GM18517 (cell line): ENCODE measurements around the gene ITPKB.
"Not testable (repeated sequence)": the region's sequence is repeated elsewhere in the genome, so short reads cannot be mapped to it uniquely, and the experiment has no call there.

Experiments used
- ATAC-seq: cut with Tn5 transposase; IDR thresholded peaks from one replicate; pipeline ENCODE4 v1.9.1; 2021; ENCODE audit warnings: mild to moderate bottlenecking, moderate library complexity; ENCODE audit not compliant: unreplicated experiment

ITPKB gene

GRCh38 chr1:226732856-226733291 is 6.2 kb downstream of the ITPKB start:
- ATAC-seq, result no peak

GRCh38 chr1:226731257-226731893 is 7.7 kb downstream of the ITPKB start:
- ATAC-seq, result no peak

GRCh38 chr1:226730836-226731235 is 8.2 kb downstream of the ITPKB start:
- ATAC-seq, result no peak

- ATAC-seq, result no peak
Measured at GRCh38 chr1:226730071-226730470, 9.0 kb downstream of the ITPKB start.

GRCh38 chr1:226728448-226728847 is 10.6 kb downstream of the ITPKB start:
- ATAC-seq, result no peak

- no peak for ATAC-seq
Measured at GRCh38 chr1:226725897-226726267, 13.2 kb downstream of the ITPKB start.

GRCh38 chr1:226723657-226724532 is 15.2 kb downstream of the ITPKB start:
- ATAC-seq, result no peak

GRCh38 chr1:226722901-226723656 is 16.0 kb downstream of the ITPKB start:
- ATAC-seq, result no peak

GRCh38 chr1:226722240-226722900 is 16.7 kb downstream of the ITPKB start:
- no peak for ATAC-seq

GRCh38 chr1:226720574-226720973 is 18.5 kb downstream of the ITPKB start:
- ATAC-seq, result not testable (repeated sequence)

GRCh38 chr1:226719596-226720387 is 19.3 kb downstream of the ITPKB start:
- ATAC-seq, result no peak

GRCh38 chr1:226717256-226717909 is 21.7 kb downstream of the ITPKB start:
- no peak for ATAC-seq

- no peak for ATAC-seq
Measured at GRCh38 chr1:226716577-226716976, 22.5 kb downstream of the ITPKB start.

- ATAC-seq, result no peak
Measured at GRCh38 chr1:226714148-226714547, 24.9 kb downstream of the ITPKB start.

GRCh38 chr1:226712742-226713419 is 26.2 kb downstream of the ITPKB start:
- peak; percentile 17 for ATAC-seq

- peak; percentile 87 for ATAC-seq
Measured at GRCh38 chr1:226711976-226712741, 26.9 kb downstream of the ITPKB start.

GRCh38 chr1:226710501-226710900 is 28.6 kb downstream of the ITPKB start:
- ATAC-seq, result no peak

GRCh38 chr1:226709953-226710352 is 29.1 kb downstream of the ITPKB start:
- ATAC-seq, result no peak
